Measurements from ENCODE around the gene POLR1E. TPM values are rescaled to one million over a fixed set of nuclear protein-coding genes. Genes with fewer than 3 reads are reported as not detected.
"Not testable (repeated sequence)": the region's sequence is repeated elsewhere in the genome, so short reads cannot be mapped to it uniquely, and the experiment has no call there.

POLR1E gene
- total and polyA plus RNA-seq, 4 donors: 4.9 to 25.5 (median 14.4) TPM

DNA sequence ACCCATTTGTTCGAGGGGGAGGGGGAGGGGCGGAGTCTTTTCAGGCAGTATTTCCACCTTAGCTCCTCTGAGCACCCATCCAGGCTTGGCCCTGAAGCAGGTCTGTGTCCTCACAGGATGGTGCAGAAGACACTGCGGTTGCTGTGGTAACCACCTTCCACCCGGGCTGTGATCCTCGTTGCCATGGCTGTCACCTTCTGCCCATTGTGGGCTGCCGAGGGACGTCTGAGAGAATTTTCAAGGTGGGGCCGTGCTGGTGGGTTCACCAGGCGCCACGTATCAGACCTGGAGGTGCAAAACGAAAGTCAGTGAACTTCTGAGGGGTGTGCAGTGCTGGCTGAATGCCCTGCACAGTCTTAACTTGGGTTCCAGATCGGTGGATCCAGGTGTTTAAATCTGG, 26.7 kb downstream of the POLR1E start:
- no peak for DNase-seq (ENCODE audit: low spot score)
- Histone ChIP-seq H3K9ac (ENCODE audit: low read depth in 1 of 2, low read length in 2 of 2) (no peak overlapping the region), H3K27me3 (ENCODE audit: control insufficient read depth in 4 of 4, insufficient read depth in 4 of 4, low read length in 3 of 4) (no peaks in the 10 kb centered on the region), H3K4me3 (ENCODE audit: low read depth in 1 of 3, low read length in 3 of 3) (no peak overlapping the region), H3K36me3 (ENCODE audit: control insufficient read depth in 4 of 4, insufficient read depth in 3 of 4, low read depth in 1 of 4, low read length in 3 of 4) (peaks cover 0 to 2% (median 0%) of the 10 kb centered on the region in 4 donors), H3K27ac (ENCODE audit: low read depth in 1 of 2, low read length in 2 of 2) (no peak overlapping the region), H3K4me1 (ENCODE audit: control insufficient read depth in 4 of 4, insufficient read depth in 4 of 4, low read length in 3 of 4) (peaks cover 8 to 23% (median 20%) of the 10 kb centered on the region in 4 donors), H3K9me3 (ENCODE audit: control insufficient read depth in 4 of 4, low read length in 3 of 4) (no peaks in the 10 kb centered on the region)
- WGBS: 88% methylated on average over 12 of the region's 12 CpGs
- TF ChIP-seq NR2F2 (IDR thresholded peaks at IDR 0.05) (no peak), REST (IDR thresholded peaks at IDR 0.05) (no peak), FOXA2 (IDR thresholded peaks at IDR 0.05) (no peak), ZBTB33 (IDR thresholded peaks at IDR 0.05) (no peak), TAF1 (conservative IDR thresholded peaks at IDR 0.05) (no peak), YY1 (IDR thresholded peaks at IDR 0.05) (no peak), ATF3 (IDR thresholded peaks at IDR 0.05) (no peak), JUND (IDR thresholded peaks at IDR 0.05) (no peak), HNF4A (conservative IDR thresholded peaks at IDR 0.05) (no peak), RAD21 (IDR thresholded peaks at IDR 0.05) (no peak), FOXA1 (IDR thresholded peaks at IDR 0.05) (no peak), RXRA (IDR thresholded peaks at IDR 0.05) (no peak)
- TF ChIP-seq, protein P1, sequence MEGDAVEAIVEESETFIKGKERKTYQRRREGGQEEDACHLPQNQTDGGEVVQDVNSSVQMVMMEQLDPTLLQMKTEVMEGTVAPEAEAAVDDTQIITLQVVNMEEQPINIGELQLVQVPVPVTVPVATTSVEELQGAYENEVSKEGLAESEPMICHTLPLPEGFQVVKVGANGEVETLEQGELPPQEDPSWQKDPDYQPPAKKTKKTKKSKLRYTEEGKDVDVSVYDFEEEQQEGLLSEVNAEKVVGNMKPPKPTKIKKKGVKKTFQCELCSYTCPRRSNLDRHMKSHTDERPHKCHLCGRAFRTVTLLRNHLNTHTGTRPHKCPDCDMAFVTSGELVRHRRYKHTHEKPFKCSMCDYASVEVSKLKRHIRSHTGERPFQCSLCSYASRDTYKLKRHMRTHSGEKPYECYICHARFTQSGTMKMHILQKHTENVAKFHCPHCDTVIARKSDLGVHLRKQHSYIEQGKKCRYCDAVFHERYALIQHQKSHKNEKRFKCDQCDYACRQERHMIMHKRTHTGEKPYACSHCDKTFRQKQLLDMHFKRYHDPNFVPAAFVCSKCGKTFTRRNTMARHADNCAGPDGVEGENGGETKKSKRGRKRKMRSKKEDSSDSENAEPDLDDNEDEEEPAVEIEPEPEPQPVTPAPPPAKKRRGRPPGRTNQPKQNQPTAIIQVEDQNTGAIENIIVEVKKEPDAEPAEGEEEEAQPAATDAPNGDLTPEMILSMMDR (IDR thresholded peaks at IDR 0.05; ENCODE audit: low read depth, low read length, missing input control): no peak

- WGBS: 97% methylated on average over 10 of the region's 10 CpGs
- not testable (repeated sequence) for H3K4me3 ChIP-seq (ENCODE audit: low read depth in 1 of 3, low read length in 3 of 3); H3K36me3 ChIP-seq (ENCODE audit: control insufficient read depth in 4 of 4, insufficient read depth in 3 of 4, low read depth in 1 of 4, low read length in 3 of 4); H3K9me3 ChIP-seq (ENCODE audit: control insufficient read depth in 4 of 4, low read length in 3 of 4); DNase-seq (ENCODE audit: low spot score); H3K9ac ChIP-seq (ENCODE audit: low read depth in 1 of 2, low read length in 2 of 2); H3K4me1 ChIP-seq (ENCODE audit: control insufficient read depth in 4 of 4, insufficient read depth in 4 of 4, low read length in 3 of 4); H3K27ac ChIP-seq (ENCODE audit: low read depth in 1 of 2, low read length in 2 of 2); H3K27me3 ChIP-seq (ENCODE audit: control insufficient read depth in 4 of 4, insufficient read depth in 4 of 4, low read length in 3 of 4)
These were observed 28.7 kb downstream of the POLR1E start for GRCh38 chr9:37514415-37514814.
